ENCODE measurements around the gene CFAP100. TPM values are rescaled to one million over a fixed set of nuclear protein-coding genes. Genes with fewer than 3 reads are reported as not detected.
A peak's percentile ranks its signal among the peaks of the same experiment; 100 is the strongest.

The CFAP100 gene
- total RNA-seq, 3 donors from 2014 or later = not detected

DNA sequence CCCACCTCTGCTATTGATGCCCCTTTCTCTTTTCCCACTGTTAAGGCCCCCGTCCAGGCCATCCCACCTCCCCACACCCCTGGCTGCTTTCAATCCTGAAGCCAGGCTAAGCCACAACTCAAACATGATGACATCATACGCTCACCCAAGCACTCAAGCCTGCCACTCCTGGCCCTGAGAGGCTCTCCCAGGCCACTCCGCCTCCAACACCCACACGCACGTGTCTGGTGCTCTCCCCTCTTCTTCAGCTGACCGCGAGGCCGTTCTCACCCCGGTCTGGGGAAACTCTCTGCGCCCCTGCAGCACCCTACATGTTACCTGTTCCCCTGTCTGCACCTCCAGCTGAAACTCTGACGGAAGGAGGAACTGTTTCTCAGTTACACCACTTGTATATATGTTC, 74.8 kb downstream of the CFAP100 start:
- DNase-seq = no peak
- Histone ChIP-seq H3K4me3 (no peak overlapping the region), H3K9me3 (no peaks in the 10 kb centered on the region), H3K4me1 (ENCODE audit: low read depth) (peaks cover 17% of the 10 kb centered on the region), H3K36me3 (ENCODE audit: low read depth) (peaks cover 30% of the 10 kb centered on the region)
- TF ChIP-seq, protein P1, sequence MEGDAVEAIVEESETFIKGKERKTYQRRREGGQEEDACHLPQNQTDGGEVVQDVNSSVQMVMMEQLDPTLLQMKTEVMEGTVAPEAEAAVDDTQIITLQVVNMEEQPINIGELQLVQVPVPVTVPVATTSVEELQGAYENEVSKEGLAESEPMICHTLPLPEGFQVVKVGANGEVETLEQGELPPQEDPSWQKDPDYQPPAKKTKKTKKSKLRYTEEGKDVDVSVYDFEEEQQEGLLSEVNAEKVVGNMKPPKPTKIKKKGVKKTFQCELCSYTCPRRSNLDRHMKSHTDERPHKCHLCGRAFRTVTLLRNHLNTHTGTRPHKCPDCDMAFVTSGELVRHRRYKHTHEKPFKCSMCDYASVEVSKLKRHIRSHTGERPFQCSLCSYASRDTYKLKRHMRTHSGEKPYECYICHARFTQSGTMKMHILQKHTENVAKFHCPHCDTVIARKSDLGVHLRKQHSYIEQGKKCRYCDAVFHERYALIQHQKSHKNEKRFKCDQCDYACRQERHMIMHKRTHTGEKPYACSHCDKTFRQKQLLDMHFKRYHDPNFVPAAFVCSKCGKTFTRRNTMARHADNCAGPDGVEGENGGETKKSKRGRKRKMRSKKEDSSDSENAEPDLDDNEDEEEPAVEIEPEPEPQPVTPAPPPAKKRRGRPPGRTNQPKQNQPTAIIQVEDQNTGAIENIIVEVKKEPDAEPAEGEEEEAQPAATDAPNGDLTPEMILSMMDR (IDR thresholded peaks at IDR 0.05) = no peak
- ATAC-seq = no peak
- intact Hi-C loops (cut with DNase I, micrococcal nuclease) = no loop called here

DNA sequence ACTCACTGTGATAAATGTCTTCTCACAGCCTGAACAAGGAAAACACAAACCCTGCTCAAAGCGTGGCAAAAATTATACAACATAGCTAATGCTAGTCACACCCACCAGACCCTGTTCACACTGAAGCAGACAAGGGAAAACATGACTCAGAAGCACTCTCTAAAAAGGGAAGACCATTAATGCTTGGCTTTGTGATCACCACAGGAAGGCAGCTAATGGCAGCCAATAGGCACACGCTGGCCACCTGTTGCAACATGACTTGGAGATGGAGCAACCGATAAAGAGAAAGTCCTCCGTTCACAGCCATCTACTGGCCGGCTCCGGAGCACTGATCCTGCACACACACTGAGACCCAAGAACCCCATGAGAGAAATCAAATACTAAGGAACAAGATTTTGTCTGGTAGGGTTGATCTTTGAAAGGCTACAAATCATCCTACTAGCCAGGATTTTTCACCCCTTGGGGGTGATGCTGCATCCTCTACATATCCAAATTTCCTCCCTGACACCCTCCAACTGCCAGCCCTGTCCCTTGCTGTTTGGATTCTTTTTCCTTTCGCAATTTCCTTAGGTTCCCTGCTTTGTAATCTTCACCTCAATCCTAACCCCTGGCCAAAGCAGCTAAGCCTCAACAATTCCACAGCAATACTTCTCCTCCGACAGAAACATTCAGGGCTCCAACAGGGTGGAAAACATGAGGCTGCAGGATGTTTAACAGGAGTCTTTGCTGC, 77.7 kb downstream of the CFAP100 start:
- Histone ChIP-seq H3K4me1 (ENCODE audit: low read depth) (peaks cover 19% of the 10 kb centered on the region), H3K4me3 (no peak overlapping the region), H3K36me3 (ENCODE audit: low read depth) (peaks cover 10% of the 10 kb centered on the region), H3K9me3 (no peaks in the 10 kb centered on the region)
- TF ChIP-seq, protein P1 (IDR thresholded peaks at IDR 0.05) = no peak
- intact Hi-C loops (cut with DNase I, micrococcal nuclease) = no loop called here
- ATAC-seq (no peak), DNase-seq (peak in 2 of 3 donors; percentile 28 to 36)

DNA sequence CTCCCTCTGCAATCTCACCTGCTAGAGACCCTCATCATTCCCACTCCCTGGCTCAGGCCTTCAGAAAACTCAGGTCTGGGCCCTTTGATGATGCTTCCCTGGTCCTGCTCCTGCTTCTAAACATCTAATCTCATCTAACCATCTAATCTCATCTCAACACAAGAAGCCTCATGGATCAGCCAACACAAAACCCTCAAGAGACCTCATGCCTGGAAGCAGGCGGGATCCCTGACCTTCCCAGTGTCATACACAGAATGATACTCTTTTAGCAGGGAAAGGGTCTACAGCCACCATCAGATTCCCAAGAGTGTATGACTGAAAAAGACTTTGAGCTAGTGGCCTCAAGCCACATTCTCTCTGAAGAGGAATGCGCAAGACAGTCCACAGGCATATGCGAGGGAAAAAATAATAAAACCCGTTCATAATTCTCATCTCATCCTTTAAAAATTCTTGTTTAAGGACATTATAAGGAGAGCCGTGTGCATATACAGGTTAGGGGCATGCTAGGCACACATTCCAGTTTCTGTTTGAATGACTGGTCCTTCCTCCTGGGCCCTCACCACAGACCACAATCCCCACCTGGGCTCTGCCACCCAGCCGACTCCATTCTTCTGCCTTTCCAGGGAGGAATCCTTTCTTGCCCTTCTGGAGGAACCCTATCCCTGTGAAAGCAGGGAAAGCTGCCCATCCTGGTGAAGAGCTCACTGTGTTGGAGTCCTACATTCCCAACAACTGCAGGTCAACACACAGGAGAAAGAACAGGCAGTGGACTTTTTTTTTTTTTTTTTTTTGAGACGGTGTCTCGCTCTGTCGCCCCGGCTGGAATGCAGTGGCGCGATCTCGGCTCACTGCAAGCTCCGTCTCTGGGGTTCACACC, 78.8 kb downstream of the CFAP100 start:
- ATAC-seq = no peak
- intact Hi-C loops (cut with DNase I, micrococcal nuclease) = no loop called here
- H3K4me3 ChIP-seq = no peak overlapping the region
- H3K36me3 ChIP-seq (ENCODE audit: low read depth) = peaks cover 10% of the 10 kb centered on the region
- TF ChIP-seq, protein P1 (IDR thresholded peaks at IDR 0.05) = no peak
- no peaks in the 10 kb centered on the region for H3K9me3 ChIP-seq
- peaks cover 19% of the 10 kb centered on the region for H3K4me1 ChIP-seq (ENCODE audit: low read depth)
- DNase-seq = peak in 1 of 3 donors; percentile 21

DNA sequence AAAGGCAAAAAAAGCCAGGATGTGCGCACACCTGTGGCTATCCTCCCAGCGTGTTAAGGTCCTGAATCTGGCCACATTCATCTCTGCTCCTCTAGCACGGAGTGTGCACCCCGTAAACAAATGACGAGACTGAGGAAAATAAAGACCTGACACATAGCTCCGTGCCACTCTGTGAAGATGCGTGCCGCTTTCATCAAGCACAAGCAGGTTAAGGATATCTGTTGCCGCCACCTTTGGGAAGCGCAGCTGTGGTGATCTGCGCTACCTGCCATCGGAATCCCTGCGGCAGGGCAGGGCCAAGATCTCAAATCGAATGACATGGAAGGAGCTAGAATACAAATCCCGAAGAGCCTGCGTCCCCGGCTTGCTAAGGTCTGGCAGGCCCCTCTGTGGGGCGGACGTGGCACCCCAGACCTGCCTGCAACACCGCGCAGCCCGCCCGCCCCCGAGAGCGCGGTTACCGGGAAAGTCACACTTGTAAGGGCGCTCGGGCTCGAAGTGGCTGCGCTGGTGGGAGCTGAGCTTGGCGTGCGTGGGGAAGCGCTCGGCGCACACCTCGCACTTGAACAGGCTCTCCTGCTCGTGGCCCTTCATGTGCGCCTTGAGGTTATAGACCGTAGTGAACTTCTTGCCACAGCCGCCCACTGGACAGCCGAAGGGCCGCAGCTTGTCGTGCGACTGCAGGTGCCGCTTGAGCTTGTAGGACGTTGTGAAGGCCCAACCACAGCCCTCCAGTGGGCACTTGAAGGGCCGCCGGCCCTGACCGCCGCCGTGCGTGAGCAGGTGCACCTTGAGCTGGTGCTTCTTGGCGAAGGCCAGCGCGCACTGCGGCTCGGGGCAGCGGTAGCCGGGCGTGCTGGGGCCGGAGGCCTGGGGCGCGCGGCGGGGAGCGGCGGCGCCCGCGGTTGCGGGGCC, 80.0 kb downstream of the CFAP100 start:
- intact Hi-C loops (cut with DNase I, micrococcal nuclease) = no loop called here
- no peaks in the 10 kb centered on the region for H3K9me3 ChIP-seq

More for the DNA sequence above, 80.0 kb downstream of the CFAP100 start:
- TF ChIP-seq, protein P1 (IDR thresholded peaks at IDR 0.05) = no peak
- peak overlapping the region; percentile 65 for H3K4me3 ChIP-seq
- H3K4me1 ChIP-seq (ENCODE audit: low read depth) = peaks cover 19% of the 10 kb centered on the region
- DNase-seq = peak; percentile 50 to 80 (median 69)
- H3K36me3 ChIP-seq (ENCODE audit: low read depth) = peaks cover 10% of the 10 kb centered on the region
- peak; percentile 5 for ATAC-seq

Data from mucosa of descending colon (tissue), 3 donors.